CD4-positive, alpha-beta T cell treated with Interleukin-17A for 4 hours (primary cell): ENCODE measurements around the gene PRSS56.

Source experiments
- DNase-seq: peaks from one replicate; pipeline ENCODE4 v3.0.0-alpha.2; 2020; ENCODE audit warnings: mixed read lengths

Gene PRSS56

GRCh38 chr2:232519581-232520438, at the start of gene PRSS56:
PRSS56 (plus strand) TSS chr2:232520388; CDS start chr2:232520599, 211 bp downstream.
- no peak for DNase-seq

- DNase-seq: no peak
Observed at GRCh38 chr2:232473467-232473890, 46.7 kb upstream of the PRSS56 start.

GRCh38 chr2:232476045-232476444, 44.1 kb upstream of the PRSS56 start:
- no peak for DNase-seq

- DNase-seq: no peak
Observed at GRCh38 chr2:232476791-232477190, 43.4 kb upstream of the PRSS56 start.

GRCh38 chr2:232477751-232478510, 42.3 kb upstream of the PRSS56 start:
- DNase-seq: no peak

GRCh38 chr2:232478571-232479340, 41.4 kb upstream of the PRSS56 start:
- no peak for DNase-seq

- no peak for DNase-seq
Observed at GRCh38 chr2:232479341-232480200, 40.6 kb upstream of the PRSS56 start.

- DNase-seq: no peak
Observed at GRCh38 chr2:232480201-232481190, 39.7 kb upstream of the PRSS56 start.

- DNase-seq: no peak
Observed at GRCh38 chr2:232481322-232482140, 38.7 kb upstream of the PRSS56 start.

GRCh38 chr2:232482301-232483238, 37.6 kb upstream of the PRSS56 start:
- DNase-seq: no peak

GRCh38 chr2:232483311-232483922, 36.8 kb upstream of the PRSS56 start:
- no peak for DNase-seq

- no peak for DNase-seq
Observed at GRCh38 chr2:232483923-232484627, 36.1 kb upstream of the PRSS56 start.

- no peak for DNase-seq
Observed at GRCh38 chr2:232484628-232485347, 35.4 kb upstream of the PRSS56 start.

GRCh38 chr2:232485348-232485756, 34.8 kb upstream of the PRSS56 start:
- DNase-seq: no peak

- DNase-seq: no peak
Observed at GRCh38 chr2:232485757-232486557, 34.2 kb upstream of the PRSS56 start.
